Duodenal mucosa (tissue), 2 donors: ENCODE measurements around the gene HOXA6.

Experiments
- H3K27ac ChIP-seq: one replicate; pipeline ENCODE4 v1.7.0; 2013; ENCODE audit warnings: low read depth, low read length
- H3K27me3 ChIP-seq, 2 donors: one replicate each; pipeline ENCODE4 v1.7.0; 2013; ENCODE audit warnings: low read length in 2 of 2, control low read depth in 1 of 2; ENCODE audit not compliant: insufficient read depth in 2 of 2, control insufficient read depth in 1 of 2
- H3K36me3 ChIP-seq, 2 donors: one replicate each; pipeline ENCODE4 v1.7.0; 2013; ENCODE audit warnings: low read length in 2 of 2, control low read depth in 1 of 2; ENCODE audit not compliant: insufficient read depth in 2 of 2, control insufficient read depth in 1 of 2
- H3K4me1 ChIP-seq, 2 donors: one replicate each; pipeline ENCODE4 v1.7.0; 2013; ENCODE audit warnings: low read length in 2 of 2, control low read depth in 1 of 2; ENCODE audit not compliant: insufficient read depth in 2 of 2, control insufficient read depth in 1 of 2
- H3K4me3 ChIP-seq, 2 donors: one replicate each; pipeline ENCODE4 v1.7.0; 2013; ENCODE audit warnings: low read length in 2 of 2, low read depth in 1 of 2
- H3K9ac ChIP-seq, 2 donors: one replicate each; pipeline ENCODE4 v1.7.0; 2013; ENCODE audit warnings: low read length in 2 of 2, low read depth in 1 of 2
- H3K9me3 ChIP-seq, 2 donors: one replicate each; pipeline ENCODE4 v1.7.0; 2013; ENCODE audit warnings: low read length in 2 of 2, control low read depth in 1 of 2; ENCODE audit not compliant: control insufficient read depth in 1 of 2

The HOXA6 gene

DNA sequence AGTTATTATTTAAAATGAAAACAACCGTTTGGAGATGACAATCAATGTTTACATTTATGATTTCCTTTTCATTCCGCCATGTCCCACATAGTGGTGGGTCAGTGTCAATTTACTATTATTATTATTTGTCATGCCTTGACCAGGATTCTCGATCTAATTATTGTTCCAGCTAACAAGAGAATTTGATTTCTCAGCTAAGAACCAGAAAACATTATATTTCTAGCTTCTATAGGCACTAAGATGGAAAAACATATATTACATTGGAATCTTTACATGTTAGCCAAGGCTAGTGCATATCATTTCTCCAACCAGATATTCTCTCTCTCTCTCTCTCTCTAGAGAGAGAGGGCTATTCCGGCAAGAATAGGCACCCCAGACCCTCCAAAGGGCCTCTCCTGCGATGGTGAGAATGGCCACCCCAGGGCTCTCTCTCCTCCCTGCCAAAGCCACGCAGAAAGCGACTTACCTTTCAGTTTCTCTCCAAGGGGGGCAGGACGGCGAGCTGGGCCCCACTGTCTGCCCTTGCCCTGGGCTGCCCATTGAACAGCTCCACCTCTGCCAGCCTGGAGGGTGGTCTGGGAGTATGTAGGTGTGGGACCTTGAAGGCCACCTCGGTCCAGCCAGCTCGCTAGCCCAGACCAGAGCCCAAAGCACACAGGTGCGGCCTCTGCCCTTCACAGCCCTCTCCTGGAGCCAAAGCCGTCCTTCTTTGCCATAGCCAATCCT is 2.4 kb upstream of the HOXA6 start:
- Histone ChIP-seq H3K9ac (no peak overlapping the region), H3K36me3 (no peaks in the 10 kb centered on the region), H3K27me3 (peaks cover 90 to 93% of the 10 kb centered on the region in 2 donors), H3K27ac (peak overlapping the region; percentile 64), H3K4me1 (peaks cover 25 to 37% of the 10 kb centered on the region in 2 donors), H3K4me3 (peak overlapping the region; percentile 56 to 60), H3K9me3 (no peaks in the 10 kb centered on the region)

DNA sequence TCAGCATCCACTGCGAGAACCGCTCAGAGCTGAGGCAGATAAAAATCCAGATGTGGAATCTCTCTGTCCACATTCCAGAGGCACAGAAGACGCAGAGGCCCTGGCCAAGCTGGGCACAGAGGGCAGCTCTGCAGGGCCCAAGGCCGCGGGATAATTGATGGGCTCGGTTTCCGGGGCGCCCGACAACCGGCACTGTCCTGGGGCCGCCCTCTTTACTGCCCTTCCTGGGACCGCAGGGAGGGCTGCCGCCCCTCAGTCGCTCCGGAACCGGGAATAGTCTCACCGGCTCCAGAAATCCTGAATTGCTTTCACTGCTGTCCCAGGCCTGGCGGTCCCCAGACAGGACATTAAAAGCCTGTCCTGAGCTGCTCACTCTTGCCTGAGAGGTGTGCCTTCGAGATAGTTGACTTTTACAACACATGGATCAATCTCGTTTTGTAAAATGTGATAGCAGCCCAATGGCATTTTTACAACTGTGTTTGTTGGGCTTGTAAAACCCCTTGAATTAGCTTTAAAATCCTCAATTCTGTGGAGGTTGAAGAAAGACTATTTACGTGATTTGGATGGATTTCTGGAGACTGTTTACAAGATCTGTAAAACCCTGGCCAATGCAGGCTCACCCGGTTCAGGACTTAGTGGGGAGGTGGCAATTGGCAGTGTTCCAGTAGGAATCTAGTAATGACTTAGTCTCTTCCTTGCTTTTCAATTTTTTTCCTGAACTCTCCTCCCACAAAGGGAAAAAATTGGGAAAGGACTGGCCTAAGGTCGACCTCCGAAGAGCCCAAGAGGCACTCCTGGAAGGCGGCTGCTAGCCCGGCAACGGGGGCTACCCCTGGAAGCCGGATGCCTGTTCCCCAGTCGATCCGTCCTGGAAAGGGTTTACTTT is 1.4 kb upstream of the HOXA6 start:
- H3K36me3 ChIP-seq = no peaks in the 10 kb centered on the region
- peak overlapping the region in 1 of 2 donors; percentile 36 for H3K4me3 ChIP-seq
- H3K4me1 ChIP-seq = peaks cover 29 to 44% of the 10 kb centered on the region in 2 donors
- H3K9ac ChIP-seq = no peak overlapping the region
- no peaks in the 10 kb centered on the region for H3K9me3 ChIP-seq
- H3K27ac ChIP-seq = no peak overlapping the region
- peaks cover 89 to 93% of the 10 kb centered on the region in 2 donors for H3K27me3 ChIP-seq

DNA sequence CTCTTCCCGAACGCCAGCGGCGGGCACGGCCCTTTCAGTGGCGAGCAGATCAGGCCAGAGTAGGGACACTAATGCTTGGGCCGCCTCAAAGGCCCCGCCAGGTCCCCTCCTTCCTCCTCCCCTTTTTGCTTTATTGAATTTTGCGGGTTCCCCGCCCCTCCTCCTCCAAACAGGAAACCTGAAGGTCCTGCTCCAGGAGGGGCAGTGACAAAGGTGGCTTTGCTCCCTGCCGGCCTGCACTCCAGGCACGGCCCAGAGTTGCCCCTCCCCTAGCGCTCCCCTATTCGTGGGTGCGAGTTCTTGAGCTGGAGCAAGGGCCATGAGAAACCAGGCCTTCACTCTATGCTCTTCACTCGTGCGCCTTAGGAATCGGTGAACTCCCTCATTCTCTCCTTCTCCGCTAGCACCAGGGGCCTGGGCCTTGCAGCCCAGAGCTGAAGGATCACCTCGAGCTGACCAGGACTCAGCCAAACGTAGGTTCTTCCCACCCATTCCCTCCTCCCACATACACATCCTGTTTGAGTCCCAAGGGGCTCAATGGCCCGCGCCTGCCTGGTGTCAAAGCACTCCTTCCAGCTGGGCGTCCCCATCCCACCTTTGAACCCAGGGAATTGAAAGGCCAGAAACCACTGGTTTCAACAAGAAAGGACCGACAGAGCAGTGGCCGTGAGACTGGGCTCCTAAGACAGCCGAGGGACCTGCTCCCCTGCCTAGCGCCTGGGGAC is 619 bp upstream of the HOXA6 start:
- peaks cover 87 to 91% of the 10 kb centered on the region in 2 donors for H3K27me3 ChIP-seq
- H3K4me1 ChIP-seq = peaks cover 31 to 46% of the 10 kb centered on the region in 2 donors
- H3K9me3 ChIP-seq = no peaks in the 10 kb centered on the region
- H3K4me3 ChIP-seq = peak overlapping the region in 1 of 2 donors; percentile 36
- no peak overlapping the region for H3K27ac ChIP-seq
- H3K36me3 ChIP-seq = no peaks in the 10 kb centered on the region
- no peak overlapping the region for H3K9ac ChIP-seq

DNA sequence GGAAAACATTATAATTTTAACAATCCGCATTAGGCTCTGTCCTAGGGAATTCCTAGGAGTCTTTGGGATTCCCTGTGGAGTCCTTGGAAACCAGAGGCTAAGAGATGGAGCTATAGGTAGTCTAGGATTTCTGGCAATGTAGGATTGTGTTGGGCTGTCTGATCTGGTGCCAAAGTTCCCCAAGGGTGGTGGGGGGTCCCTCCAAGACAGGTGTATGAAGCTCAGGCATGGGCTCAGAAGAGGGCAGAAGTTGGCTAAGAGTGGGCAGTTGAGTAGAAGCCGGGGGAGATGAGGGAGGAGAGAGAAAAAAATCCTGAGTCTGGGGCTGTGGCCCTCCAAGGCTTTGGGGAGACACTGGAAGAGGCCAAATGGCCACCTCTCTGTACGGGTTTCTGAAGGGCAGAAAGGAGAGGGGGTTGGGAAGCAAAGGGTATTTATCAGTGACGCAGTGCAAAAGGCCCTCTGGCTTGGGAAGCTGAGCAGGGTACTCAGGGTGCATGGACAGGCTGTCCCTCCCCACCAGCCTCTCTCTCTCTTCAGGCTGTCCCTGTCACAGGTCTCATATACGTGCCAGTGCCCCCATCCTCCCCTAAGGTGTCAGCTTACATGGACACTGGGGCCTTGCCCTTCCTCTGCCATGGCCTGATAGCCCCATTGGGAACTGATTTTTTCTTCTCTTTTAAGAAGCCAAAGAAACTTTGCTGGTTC is 929 bp downstream of the HOXA6 start:
- H3K4me1 ChIP-seq = peaks cover 22 to 36% of the 10 kb centered on the region in 2 donors
- H3K4me3 ChIP-seq = no peak overlapping the region
- H3K27ac ChIP-seq = peak overlapping the region; percentile 37
- H3K9me3 ChIP-seq = no peaks in the 10 kb centered on the region
- no peaks in the 10 kb centered on the region for H3K36me3 ChIP-seq
- peaks cover 87 to 89% of the 10 kb centered on the region in 2 donors for H3K27me3 ChIP-seq
- H3K9ac ChIP-seq = no peak overlapping the region

DNA sequence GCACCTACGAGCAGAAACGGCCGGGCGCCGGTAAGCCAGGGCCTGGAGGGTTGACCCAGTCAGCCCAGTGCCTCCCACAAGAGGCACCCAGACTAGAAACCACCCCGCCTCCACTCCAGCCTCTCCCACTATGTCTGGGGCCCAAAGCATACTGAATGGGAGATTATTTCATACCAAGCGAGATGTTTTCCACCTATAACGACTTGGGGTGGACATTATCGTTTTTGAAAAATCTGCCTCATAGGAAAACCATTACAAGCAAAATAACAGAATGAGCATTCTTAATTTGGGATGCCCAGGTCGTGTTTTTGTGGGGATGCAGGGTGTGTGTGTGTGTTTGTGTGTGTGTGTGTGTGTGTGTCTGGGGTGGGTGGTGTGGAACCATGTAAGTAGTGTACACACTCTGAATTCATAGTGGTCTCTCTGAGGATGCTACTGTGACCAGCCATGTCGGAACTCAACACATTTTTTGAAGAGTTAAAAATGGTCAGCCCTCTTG is 1.6 kb downstream of the HOXA6 start:
- Histone ChIP-seq H3K4me1 (peaks cover 15 to 30% of the 10 kb centered on the region in 2 donors), H3K27me3 (peaks cover 85 to 89% of the 10 kb centered on the region in 2 donors), H3K4me3 (no peak overlapping the region), H3K9me3 (no peaks in the 10 kb centered on the region), H3K36me3 (no peaks in the 10 kb centered on the region), H3K9ac (no peak overlapping the region), H3K27ac (no peak overlapping the region)

DNA sequence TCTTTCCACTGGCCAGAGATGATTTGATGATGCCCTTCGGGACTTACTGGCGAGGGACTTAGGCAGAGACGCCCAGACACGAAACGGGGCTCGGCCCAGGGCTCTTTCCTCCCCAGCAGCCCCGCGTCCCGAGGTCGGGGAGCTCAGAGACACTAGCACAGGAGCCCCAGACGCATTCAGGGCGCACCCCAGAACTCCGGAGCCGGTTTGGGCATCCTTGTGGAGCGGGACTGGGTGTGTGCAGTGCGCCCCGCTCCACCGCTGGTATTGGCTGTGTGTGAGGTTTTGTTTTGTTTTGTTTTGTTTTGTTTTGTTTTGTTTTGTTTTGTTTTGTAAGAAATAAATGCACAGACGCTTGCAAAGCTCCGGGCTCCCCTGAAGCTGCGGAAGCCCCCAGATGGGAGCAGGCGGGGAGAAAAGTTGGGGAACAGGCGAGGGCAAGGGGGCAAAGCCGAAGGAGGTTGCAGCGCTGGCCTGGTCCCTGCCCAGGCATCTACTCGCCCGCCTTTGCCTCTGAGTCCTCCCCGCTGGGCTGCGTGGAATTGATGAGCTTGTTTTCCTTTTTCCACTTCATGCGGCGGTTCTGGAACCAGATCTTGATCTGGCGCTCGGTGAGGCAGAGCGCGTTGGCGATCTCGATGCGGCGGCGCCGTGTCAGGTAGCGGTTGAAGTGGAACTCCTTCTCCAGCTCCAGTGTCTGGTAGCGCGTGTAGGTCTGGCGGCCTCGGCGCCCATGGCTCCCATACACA is 2.2 kb downstream of the HOXA6 start:
- Histone ChIP-seq H3K27me3 (peaks cover 80 to 85% of the 10 kb centered on the region in 2 donors), H3K27ac (no peak overlapping the region), H3K4me1 (peaks cover 12 to 30% of the 10 kb centered on the region in 2 donors), H3K9me3 (no peaks in the 10 kb centered on the region), H3K4me3 (no peak overlapping the region), H3K36me3 (no peaks in the 10 kb centered on the region), H3K9ac (no peak overlapping the region)

DNA sequence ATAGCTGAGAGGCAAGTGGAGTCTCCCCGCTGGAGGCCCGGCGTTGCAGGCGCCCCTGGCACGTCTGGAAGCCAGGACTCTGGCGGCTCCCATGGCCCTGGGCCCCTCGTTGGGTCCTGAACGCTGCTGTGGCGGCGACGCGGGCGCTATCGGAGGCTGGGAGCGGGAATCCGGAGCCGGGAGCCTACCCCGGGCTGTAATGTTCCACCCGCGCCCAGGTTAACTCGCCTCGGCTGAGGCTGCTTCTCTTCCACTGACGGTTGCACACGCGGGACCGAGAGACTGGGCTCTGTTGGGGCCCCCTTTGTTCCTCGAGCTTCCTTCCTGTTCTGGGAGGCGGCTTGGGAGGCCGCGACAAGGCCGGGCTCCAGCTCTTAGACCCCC is 2.8 kb downstream of the HOXA6 start:
- H3K4me3 ChIP-seq = peak overlapping the region in 1 of 2 donors; percentile 55
- H3K27ac ChIP-seq = no peak overlapping the region
- H3K27me3 ChIP-seq = peaks cover 77 to 79% of the 10 kb centered on the region in 2 donors
- no peak overlapping the region for H3K9ac ChIP-seq
- H3K36me3 ChIP-seq = no peaks in the 10 kb centered on the region
- H3K4me1 ChIP-seq = peaks cover 10 to 29% of the 10 kb centered on the region in 2 donors
- H3K9me3 ChIP-seq = no peaks in the 10 kb centered on the region

DNA sequence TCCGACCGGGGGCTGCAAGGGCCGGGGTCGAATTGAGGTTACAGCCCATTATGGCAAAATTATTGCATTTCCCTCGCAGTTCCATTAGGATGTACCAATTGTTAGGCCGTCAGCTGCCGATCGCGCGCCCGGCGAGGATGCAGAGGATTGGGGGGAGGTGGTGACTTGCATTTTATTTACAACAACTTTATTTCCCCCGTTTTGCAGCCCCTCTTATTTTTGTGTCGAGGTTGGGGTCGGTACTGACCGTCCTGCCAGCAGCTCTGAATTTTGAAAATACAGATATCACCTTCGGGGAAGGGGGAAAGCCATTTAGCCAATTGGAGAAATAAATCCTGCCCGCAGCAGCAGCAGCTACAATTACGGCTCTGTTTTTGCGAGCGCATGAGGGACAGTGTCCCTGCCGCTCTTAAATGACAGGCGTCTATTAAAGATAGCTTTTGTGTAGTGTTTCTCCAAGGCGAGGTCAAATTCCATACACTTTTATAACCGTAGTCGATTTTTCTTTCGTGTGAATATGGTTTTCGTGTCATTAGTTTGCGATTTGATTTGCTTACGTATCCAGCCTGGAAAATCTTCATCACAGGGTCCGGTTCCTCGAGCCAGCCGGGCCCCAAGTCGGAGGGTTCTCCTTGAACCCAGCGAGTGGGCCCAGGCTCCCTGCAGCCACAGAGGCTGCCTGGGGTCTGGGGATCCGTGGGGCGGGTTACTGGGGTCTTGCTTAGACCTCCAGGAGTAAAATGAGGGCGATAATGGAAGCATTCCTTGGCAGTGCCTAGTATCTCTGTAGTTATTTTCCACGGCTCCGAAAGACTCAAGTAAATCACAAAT is 3.4 kb downstream of the HOXA6 start:
- Histone ChIP-seq H3K4me1 (peaks cover 10 to 29% of the 10 kb centered on the region in 2 donors), H3K36me3 (no peaks in the 10 kb centered on the region), H3K9ac (no peak overlapping the region), H3K9me3 (no peaks in the 10 kb centered on the region), H3K27me3 (peaks cover 73 to 74% of the 10 kb centered on the region in 2 donors), H3K4me3 (peak overlapping the region; percentile 55 to 71), H3K27ac (no peak overlapping the region)
